Stimulated activated naive CD8-positive, alpha-beta T cell treated with anti-CD3 and anti-CD28 coated beads, Interleukin-15, Interleukin-2, amounts not matched to agents 100 ng/mL and 50 ng/mL, for 24 hours (primary cell): ENCODE results near the gene C1QL4.
A peak's percentile ranks its signal among the peaks of the same experiment; 100 is the strongest.
"Not testable (repeated sequence)": the region's sequence is repeated elsewhere in the genome, so short reads cannot be mapped to it uniquely, and the experiment has no call there.

ENCODE experiments used
- H3K27ac Mint-ChIP-seq: one replicate; pipeline ENCODE4 v1.8.0; 2021; ENCODE audit warnings: mild to moderate bottlenecking, mixed read lengths
- H3K27me3 Mint-ChIP-seq: one replicate; pipeline ENCODE4 v1.8.0; 2021; ENCODE audit warnings: mixed read lengths
- H3K36me3 Mint-ChIP-seq: one replicate; pipeline ENCODE4 v1.8.0; 2021; ENCODE audit warnings: low read depth, mixed read lengths
- H3K4me1 Mint-ChIP-seq: one replicate; pipeline ENCODE4 v1.8.0; 2021; ENCODE audit warnings: low read depth, mixed read lengths
- H3K4me3 Mint-ChIP-seq: one replicate; pipeline ENCODE4 v1.8.0; 2021; ENCODE audit warnings: mild to moderate bottlenecking, mixed read lengths
- H3K9me3 Mint-ChIP-seq: one replicate; pipeline ENCODE4 v1.8.0; 2021; ENCODE audit warnings: mixed read lengths

Gene C1QL4

GRCh38 chr12:49331380-49332222 lies 5.4 kb downstream of the C1QL4 start:
- peaks cover 35% of the 10 kb centered on the region for H3K27me3 Mint-ChIP-seq
- peaks cover 26% of the 10 kb centered on the region for H3K36me3 Mint-ChIP-seq
- no peak overlapping the region for H3K27ac Mint-ChIP-seq
- H3K4me1 Mint-ChIP-seq: peaks cover 9% of the 10 kb centered on the region
- H3K4me3 Mint-ChIP-seq: no peak overlapping the region
- no peaks in the 10 kb centered on the region for H3K9me3 Mint-ChIP-seq

GRCh38 chr12:49330631-49331379 lies 6.2 kb downstream of the C1QL4 start:
- Mint-ChIP-seq H3K27ac (no peak overlapping the region), H3K27me3 (peaks cover 33% of the 10 kb centered on the region), H3K4me3 (no peak overlapping the region), H3K9me3 (no peaks in the 10 kb centered on the region), H3K36me3 (peaks cover 29% of the 10 kb centered on the region), H3K4me1 (peaks cover 9% of the 10 kb centered on the region)

GRCh38 chr12:49330032-49330619 lies 6.9 kb downstream of the C1QL4 start:
- no peaks in the 10 kb centered on the region for H3K9me3 Mint-ChIP-seq
- peaks cover 9% of the 10 kb centered on the region for H3K4me1 Mint-ChIP-seq
- peaks cover 26% of the 10 kb centered on the region for H3K27me3 Mint-ChIP-seq
- H3K27ac Mint-ChIP-seq: no peak overlapping the region
- H3K4me3 Mint-ChIP-seq: no peak overlapping the region
- H3K36me3 Mint-ChIP-seq: peaks cover 30% of the 10 kb centered on the region

- no peak overlapping the region for H3K4me3 Mint-ChIP-seq
- H3K27me3 Mint-ChIP-seq: peaks cover 15% of the 10 kb centered on the region
- H3K9me3 Mint-ChIP-seq: no peaks in the 10 kb centered on the region
- no peak overlapping the region for H3K27ac Mint-ChIP-seq
- H3K4me1 Mint-ChIP-seq: peaks cover 6% of the 10 kb centered on the region
- H3K36me3 Mint-ChIP-seq: peaks cover 30% of the 10 kb centered on the region
Measured at GRCh38 chr12:49328816-49329215, 8.2 kb downstream of the C1QL4 start.

- H3K9me3 Mint-ChIP-seq: no peaks in the 10 kb centered on the region
- no peak overlapping the region for H3K27ac Mint-ChIP-seq
- peaks cover 30% of the 10 kb centered on the region for H3K36me3 Mint-ChIP-seq
- peaks cover 4% of the 10 kb centered on the region for H3K4me1 Mint-ChIP-seq
- H3K27me3 Mint-ChIP-seq: peaks cover 9% of the 10 kb centered on the region
- no peak overlapping the region for H3K4me3 Mint-ChIP-seq
Measured at GRCh38 chr12:49327887-49328286, 9.1 kb downstream of the C1QL4 start.

GRCh38 chr12:49327368-49327767 lies 9.6 kb downstream of the C1QL4 start:
- peaks cover 4% of the 10 kb centered on the region for H3K27me3 Mint-ChIP-seq
- H3K27ac Mint-ChIP-seq: no peak overlapping the region
- H3K9me3 Mint-ChIP-seq: no peaks in the 10 kb centered on the region
- peaks cover 30% of the 10 kb centered on the region for H3K36me3 Mint-ChIP-seq
- no peak overlapping the region for H3K4me3 Mint-ChIP-seq
- peaks cover 9% of the 10 kb centered on the region for H3K4me1 Mint-ChIP-seq

DNA sequence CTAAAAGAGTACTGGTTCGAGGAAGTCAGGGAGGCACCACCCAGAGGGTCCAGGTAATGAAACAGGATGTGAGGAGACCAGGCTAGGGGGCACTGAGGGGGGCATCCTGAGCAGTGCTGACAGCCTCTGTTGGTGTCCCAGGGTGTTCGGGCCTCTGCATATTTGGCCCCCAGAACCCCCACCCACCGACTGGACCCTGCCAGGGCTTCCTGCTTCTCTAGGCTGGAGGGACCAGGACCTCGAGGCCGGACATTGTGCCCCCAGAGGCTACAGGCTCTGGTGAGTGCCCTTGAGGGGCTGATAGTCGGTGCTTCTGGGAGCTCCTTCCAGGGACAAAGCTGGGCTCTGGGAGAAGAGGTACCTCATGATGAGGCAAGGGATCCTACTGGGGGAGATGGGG lies 11.4 kb downstream of the C1QL4 start:
- Mint-ChIP-seq H3K27me3 (no peaks in the 10 kb centered on the region), H3K36me3 (peaks cover 16% of the 10 kb centered on the region), H3K27ac (no peak overlapping the region), H3K9me3 (no peaks in the 10 kb centered on the region), H3K4me1 (peaks cover 20% of the 10 kb centered on the region), H3K4me3 (no peak overlapping the region)

- Mint-ChIP-seq H3K4me1 (peaks cover 23% of the 10 kb centered on the region), H3K27ac (peak overlapping the region; percentile 97), H3K4me3 (peak overlapping the region; percentile 99), H3K36me3 (peaks cover 9% of the 10 kb centered on the region), H3K27me3 (no peaks in the 10 kb centered on the region), H3K9me3 (no peaks in the 10 kb centered on the region)
Measured at GRCh38 chr12:49323524-49324097, 13.4 kb downstream of the C1QL4 start.

GRCh38 chr12:49322708-49323523 lies 14.1 kb downstream of the C1QL4 start, which contains the start of gene TROAP:
Gene TROAP (plus strand): TSS chr12:49323255. CDS start chr12:49323609, 354 bp downstream.
- Mint-ChIP-seq H3K27ac (peak within 1 kb of the TSS; percentile 97), H3K27me3 (no peaks in the 10 kb centered on the region), H3K4me3 (peak within 1 kb of the TSS; percentile 99), H3K4me1 (peaks cover 23% of the 10 kb centered on the region), H3K9me3 (no peaks in the 10 kb centered on the region), H3K36me3 (peaks cover 7% of the 10 kb centered on the region)

GRCh38 chr12:49322367-49322707 lies 14.7 kb downstream of the C1QL4 start:
- peaks cover 4% of the 10 kb centered on the region for H3K36me3 Mint-ChIP-seq
- peaks cover 23% of the 10 kb centered on the region for H3K4me1 Mint-ChIP-seq
- H3K27me3 Mint-ChIP-seq: no peaks in the 10 kb centered on the region
- H3K9me3 Mint-ChIP-seq: no peaks in the 10 kb centered on the region
- peak overlapping the region; percentile 97 for H3K27ac Mint-ChIP-seq
- H3K4me3 Mint-ChIP-seq: peak overlapping the region; percentile 99

DNA sequence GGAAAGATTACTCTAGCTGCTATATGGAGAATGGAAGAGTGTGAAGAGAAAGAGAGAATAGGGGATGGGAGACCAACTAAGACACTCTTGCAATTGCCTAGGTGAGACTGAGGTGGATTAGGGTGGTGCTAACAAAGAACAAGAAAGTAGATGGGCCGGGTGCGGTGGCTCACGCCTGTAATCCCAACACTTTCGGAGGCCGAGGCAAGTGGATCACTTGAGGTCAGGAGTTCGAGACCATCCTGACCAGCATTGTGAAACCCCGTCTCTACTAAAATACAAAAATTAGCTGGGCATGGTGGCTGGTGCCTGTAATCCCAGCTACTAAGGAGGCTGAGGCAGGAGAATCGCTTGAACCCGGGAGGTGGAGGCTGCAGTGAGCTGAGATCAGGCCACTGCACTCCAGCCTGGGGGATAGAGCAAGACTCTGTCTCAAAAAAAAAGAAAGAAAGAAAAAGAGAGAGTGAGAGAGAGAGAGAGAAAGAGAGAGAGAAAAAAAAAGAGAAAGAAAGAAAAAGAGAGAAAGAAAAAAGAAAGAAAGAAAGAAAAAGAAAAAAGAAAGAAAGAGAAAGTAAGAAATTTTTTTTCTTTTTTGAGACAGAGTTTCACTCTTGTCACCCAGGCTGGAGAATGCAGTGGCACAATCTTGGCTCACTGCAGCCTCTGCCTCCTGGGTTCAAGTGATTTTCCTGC lies 16.4 kb downstream of the C1QL4 start:
- H3K27me3 Mint-ChIP-seq: not testable (repeated sequence)

GRCh38 chr12:49317118-49317517 lies 19.9 kb downstream of the C1QL4 start:
- H3K27me3 Mint-ChIP-seq, H3K27ac Mint-ChIP-seq, H3K36me3 Mint-ChIP-seq, H3K4me3 Mint-ChIP-seq, H3K9me3 Mint-ChIP-seq: not testable (repeated sequence)
- H3K4me1 Mint-ChIP-seq: peaks cover 12% of the 10 kb centered on the region

More for the DNA sequence above, 16.4 kb downstream of the C1QL4 start:
- not testable (repeated sequence) for H3K27ac Mint-ChIP-seq, H3K4me3 Mint-ChIP-seq, H3K9me3 Mint-ChIP-seq, H3K36me3 Mint-ChIP-seq
- peaks cover 23% of the 10 kb centered on the region for H3K4me1 Mint-ChIP-seq

DNA sequence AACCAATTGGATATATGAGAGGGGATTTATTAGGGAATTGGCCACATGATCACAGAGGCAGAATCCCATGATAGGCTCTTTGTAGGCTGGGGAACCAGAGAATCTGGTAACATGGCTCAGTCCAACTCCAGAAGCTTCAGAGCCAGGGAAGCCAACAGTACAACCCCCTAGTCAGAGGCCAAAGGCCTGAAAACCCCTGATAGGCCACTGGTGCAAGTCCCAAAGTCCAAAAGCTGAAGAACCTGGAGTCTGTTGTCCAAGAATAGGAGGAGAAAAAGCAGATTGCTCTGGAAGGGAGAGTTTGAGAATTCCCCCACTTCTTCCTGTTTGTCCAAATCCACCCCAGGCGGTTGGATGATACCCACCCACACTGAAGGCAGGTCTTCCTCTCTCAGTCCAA lies 22.2 kb downstream of the C1QL4 start:
- Mint-ChIP-seq H3K4me1 (no peaks in the 10 kb centered on the region), H3K27ac (no peak overlapping the region), H3K27me3 (peaks cover 4% of the 10 kb centered on the region), H3K4me3 (no peak overlapping the region), H3K9me3 (no peaks in the 10 kb centered on the region), H3K36me3 (no peaks in the 10 kb centered on the region)
